Measurements from ENCODE around the gene COL19A1.
A peak's percentile ranks its signal among the peaks of the same experiment; 100 is the strongest.

COL19A1 gene

DNA sequence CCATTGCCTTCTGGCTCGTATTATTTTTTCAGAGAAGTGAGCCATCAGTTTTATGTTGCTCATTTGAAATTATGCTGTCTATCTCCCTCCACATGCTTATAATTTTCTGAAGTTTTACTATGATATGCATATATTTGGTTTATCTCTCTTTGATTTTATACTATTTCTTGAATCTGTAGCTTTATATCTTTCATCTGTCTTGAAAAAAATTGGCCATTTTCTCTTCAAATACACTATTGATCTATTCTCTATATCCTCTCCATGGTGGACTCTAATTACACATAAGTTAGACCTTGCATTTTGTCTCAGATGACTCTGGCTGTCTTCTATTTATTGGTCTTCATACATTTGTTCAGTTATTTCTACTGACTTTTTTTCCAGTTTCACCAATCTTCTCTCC, 13.7 kb upstream of the COL19A1 start:
- Mint-ChIP-seq H3K9me3 (peaks cover 13% of the 10 kb centered on the region), H3K27ac (no peak overlapping the region), H3K36me3 (ENCODE audit: low read depth) (no peaks in the 10 kb centered on the region), H3K4me1 (no peaks in the 10 kb centered on the region), H3K27me3 (ENCODE audit: low read depth, poor library complexity) (no peaks in the 10 kb centered on the region), H3K4me3 (no peak overlapping the region)
- DNase-seq, result no peak
- TF ChIP-seq CTCF (IDR thresholded peaks at IDR 0.05), result no peak

DNA sequence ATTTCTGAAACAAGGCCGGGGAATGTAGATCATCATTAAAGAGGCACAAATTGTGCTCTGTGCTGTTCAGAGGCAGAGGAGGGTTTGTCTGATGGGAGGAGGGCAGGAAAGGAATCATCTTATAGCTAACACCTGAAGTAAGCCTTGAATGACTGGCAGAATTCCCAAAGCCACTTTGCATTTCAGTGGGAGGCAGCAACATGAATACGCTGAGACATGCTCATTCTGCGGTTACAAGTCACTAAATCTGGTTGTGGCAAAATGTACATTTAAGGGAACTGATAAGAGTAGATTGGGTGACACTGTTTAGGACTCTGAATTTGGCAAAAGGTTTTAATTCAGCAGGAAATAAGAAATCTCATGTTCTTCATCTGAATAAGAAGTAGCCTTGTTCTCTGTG, 4.4 kb upstream of the COL19A1 start:
- no peak for TF ChIP-seq CTCF (IDR thresholded peaks at IDR 0.05)
- DNase-seq, result no peak
- Mint-ChIP-seq H3K36me3 (ENCODE audit: low read depth) (no peaks in the 10 kb centered on the region), H3K4me3 (no peak overlapping the region), H3K4me1 (peaks cover 9% of the 10 kb centered on the region), H3K27me3 (ENCODE audit: low read depth, poor library complexity) (peaks cover 49% of the 10 kb centered on the region), H3K27ac (no peak overlapping the region), H3K9me3 (no peaks in the 10 kb centered on the region)

DNA sequence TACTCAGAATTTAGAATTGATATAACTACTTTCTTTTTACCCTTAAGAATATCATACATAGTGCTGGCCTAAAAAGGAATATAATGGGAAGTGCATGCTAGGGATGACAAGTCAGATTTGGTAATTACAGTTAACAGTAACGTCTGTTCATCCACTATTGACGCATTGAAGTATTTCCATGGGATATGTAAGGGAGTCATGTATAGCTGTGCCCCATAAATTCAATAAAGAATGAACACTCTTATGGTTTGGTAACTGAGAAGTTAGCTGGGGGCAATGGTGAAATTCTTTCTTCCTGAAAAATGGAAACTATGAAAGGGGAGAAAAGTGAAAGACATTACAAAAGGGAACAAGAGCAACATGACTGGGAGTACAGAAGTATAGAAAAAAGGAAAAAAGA, 2.6 kb upstream of the COL19A1 start:
- no peak for TF ChIP-seq CTCF (IDR thresholded peaks at IDR 0.05)
- no peaks in the 10 kb centered on the region for H3K9me3 Mint-ChIP-seq
- no peak overlapping the region for H3K27ac Mint-ChIP-seq
- H3K27me3 Mint-ChIP-seq (ENCODE audit: low read depth, poor library complexity), result peaks cover 60% of the 10 kb centered on the region
- H3K4me1 Mint-ChIP-seq, result peaks cover 18% of the 10 kb centered on the region
- no peak overlapping the region for H3K4me3 Mint-ChIP-seq
- H3K36me3 Mint-ChIP-seq (ENCODE audit: low read depth), result no peaks in the 10 kb centered on the region
- no peak for DNase-seq

DNA sequence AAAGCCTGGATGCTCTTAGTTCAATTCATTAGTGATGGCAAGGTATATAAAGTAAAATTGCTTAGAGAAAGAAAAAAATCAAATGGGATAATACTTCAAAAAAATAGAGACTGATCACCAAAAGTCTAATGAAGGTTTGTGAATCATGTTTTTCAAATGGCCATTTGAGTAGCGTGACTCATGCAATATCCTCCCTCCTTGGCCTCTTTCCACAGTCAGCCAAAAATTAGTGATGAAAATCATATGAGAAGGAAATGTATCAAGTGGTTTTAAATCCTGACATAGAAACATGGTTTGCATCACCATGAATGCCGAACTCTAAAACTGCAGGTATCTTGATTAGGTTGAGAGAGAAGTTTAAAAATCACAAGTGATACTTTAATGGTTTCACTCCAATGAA, 1.2 kb upstream of the COL19A1 start:
- DNase-seq, result no peak
- Mint-ChIP-seq H3K9me3 (no peaks in the 10 kb centered on the region), H3K4me1 (peaks cover 18% of the 10 kb centered on the region), H3K4me3 (no peak overlapping the region), H3K36me3 (ENCODE audit: low read depth) (no peaks in the 10 kb centered on the region), H3K27ac (no peak overlapping the region), H3K27me3 (ENCODE audit: low read depth, poor library complexity) (peaks cover 67% of the 10 kb centered on the region)
- TF ChIP-seq CTCF (IDR thresholded peaks at IDR 0.05), result no peak

- Mint-ChIP-seq H3K4me3 (peak overlapping the region; percentile 89), H3K36me3 (ENCODE audit: low read depth) (no peaks in the 10 kb centered on the region), H3K27me3 (ENCODE audit: low read depth, poor library complexity) (peaks cover 69% of the 10 kb centered on the region), H3K27ac (no peak overlapping the region), H3K9me3 (no peaks in the 10 kb centered on the region), H3K4me1 (peaks cover 18% of the 10 kb centered on the region)
- TF ChIP-seq CTCF (IDR thresholded peaks at IDR 0.05), result peak; percentile 8
- DNase-seq, result peak; percentile 84
Observed at GRCh38 chr6:69866770-69867638, 648 bp downstream of the COL19A1 start.

GRCh38 chr6:69867639-69867976, 1.3 kb downstream of the COL19A1 start:
- TF ChIP-seq CTCF (IDR thresholded peaks at IDR 0.05), result no peak
- no peaks in the 10 kb centered on the region for H3K9me3 Mint-ChIP-seq
- no peaks in the 10 kb centered on the region for H3K36me3 Mint-ChIP-seq (ENCODE audit: low read depth)
- DNase-seq, result no peak
- H3K27me3 Mint-ChIP-seq (ENCODE audit: low read depth, poor library complexity), result peaks cover 65% of the 10 kb centered on the region
- no peak overlapping the region for H3K27ac Mint-ChIP-seq
- H3K4me3 Mint-ChIP-seq, result peak overlapping the region; percentile 82
- H3K4me1 Mint-ChIP-seq, result peaks cover 18% of the 10 kb centered on the region
